HG03520 (cell line): ENCODE results near the gene MLST8.
A peak's percentile ranks its signal among the peaks of the same experiment; 100 is the strongest.
"Not testable (repeated sequence)": the region's sequence is repeated elsewhere in the genome, so short reads cannot be mapped to it uniquely, and the experiment has no call there.

Experiments used
- ATAC-seq: cut with Tn5 transposase; IDR thresholded peaks from one replicate; pipeline ENCODE4 v1.9.1; 2021; ENCODE audit warnings: mild to moderate bottlenecking, moderate library complexity; ENCODE audit not compliant: unreplicated experiment

The MLST8 gene

DNA sequence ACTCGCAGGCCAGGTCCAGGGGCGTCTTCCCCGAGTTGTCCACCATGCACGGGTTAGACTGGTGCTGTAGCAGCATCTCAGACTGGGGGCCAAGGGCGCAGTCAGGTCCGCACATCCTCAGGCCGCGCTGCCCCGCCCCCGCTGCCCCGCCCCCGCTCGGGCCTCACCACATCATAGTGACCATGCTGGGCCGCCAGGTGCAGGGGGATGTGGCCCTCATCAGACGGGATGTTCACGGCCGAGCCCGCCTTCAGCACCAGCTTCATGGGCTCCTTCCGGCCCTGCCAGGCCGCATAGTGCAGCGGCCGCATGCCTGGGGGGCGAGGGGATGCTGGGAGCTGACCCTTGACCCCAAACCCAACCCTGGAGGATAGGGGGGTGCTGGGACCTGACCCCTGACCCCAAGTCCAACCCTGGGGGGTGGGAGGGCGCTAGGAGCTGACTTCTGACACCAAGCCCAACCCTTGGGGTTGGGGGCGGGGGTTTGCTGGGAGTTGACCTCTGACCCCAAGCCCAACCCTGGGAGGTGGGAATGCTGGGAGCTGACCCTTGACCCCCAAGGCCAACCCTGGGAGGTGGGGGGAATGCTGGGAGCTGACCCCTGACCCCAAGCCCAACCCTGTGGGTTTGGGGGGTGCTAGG, 15.9 kb upstream of the MLST8 start:
- no peak for ATAC-seq

DNA sequence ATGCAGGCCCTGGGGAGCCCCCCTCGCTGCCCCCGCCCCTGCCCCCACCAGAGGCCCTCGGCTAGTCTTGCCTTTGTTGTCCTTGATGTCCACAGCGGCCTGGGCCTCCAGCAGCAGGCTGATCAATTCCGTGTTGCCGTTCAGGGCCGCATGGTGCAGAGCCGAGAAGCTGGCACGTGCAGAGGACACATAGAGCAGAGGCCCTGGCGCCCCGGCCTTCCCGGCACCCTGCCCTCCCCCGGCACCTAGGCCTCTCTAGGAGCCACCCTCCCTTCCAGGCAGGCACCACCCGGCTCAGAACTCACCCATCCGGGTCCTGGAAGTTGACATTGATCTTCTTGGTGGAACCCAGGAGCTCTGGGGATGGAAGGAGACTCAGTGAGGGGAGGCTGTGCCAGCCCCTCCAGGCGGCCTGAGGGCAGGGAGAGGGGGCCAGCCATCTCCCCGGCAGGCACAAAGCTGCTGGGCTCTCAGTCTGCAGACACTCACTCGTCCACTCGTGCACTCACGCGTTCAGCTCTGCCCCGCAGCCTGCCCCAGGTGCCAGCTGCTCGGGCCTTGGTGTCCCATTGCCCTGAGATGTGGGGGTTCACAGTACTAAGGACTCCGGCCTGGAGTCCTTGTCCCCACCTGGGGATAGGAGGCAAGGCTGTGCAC, 15.1 kb upstream of the MLST8 start:
- no peak for ATAC-seq

DNA sequence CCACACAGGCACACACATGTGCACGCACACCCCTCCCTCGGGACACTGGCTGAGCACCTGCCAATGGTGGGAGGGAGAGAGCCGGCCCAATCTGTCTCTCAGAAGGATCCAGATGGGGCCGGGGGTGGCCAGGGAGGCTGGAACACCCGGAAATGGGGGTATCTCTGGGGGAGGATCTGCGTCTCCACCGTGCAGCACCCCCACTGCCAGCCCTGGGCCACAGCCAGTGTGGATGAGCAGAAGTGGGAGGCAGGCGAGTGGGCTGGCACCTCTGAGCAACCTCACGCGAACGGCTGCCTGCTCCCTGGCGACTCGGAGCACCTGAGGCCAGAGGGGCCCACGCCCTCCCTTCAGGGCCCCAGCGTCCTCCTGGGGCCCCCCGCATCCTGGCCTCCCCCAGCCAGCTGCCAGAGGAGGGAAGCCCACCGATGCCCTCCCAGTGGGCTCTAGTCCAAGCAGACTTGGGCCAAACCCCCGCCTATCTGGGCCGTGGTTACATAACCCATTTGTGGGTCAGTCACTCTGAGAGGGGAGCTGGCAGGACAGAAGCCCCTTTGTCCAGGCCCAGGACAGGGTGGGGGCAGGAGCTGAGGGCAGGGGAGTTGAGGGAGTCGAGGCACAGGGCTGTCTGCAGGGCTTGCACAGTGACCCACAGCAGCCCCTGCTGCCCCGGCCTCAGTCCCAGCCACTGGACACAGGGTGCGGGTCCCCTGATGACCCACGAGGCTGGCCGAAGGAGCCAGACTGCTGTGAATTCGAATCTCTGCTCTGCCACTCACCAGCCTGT, 14.4 kb upstream of the MLST8 start:
- ATAC-seq = no peak

DNA sequence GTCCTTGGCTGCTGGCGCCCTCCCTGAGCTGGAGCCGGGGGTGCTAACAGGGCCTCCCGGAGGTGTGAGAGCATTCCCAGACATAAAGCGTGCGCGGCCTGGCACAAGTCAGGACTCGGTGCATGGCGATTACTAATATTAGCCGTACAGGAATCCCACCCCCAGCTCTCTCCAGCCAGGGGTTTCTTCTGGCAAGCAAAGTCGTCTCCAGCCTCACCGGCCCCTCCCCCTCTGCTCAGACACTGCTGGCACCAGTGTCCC, 13.9 kb upstream of the MLST8 start:
- ATAC-seq = no peak

DNA sequence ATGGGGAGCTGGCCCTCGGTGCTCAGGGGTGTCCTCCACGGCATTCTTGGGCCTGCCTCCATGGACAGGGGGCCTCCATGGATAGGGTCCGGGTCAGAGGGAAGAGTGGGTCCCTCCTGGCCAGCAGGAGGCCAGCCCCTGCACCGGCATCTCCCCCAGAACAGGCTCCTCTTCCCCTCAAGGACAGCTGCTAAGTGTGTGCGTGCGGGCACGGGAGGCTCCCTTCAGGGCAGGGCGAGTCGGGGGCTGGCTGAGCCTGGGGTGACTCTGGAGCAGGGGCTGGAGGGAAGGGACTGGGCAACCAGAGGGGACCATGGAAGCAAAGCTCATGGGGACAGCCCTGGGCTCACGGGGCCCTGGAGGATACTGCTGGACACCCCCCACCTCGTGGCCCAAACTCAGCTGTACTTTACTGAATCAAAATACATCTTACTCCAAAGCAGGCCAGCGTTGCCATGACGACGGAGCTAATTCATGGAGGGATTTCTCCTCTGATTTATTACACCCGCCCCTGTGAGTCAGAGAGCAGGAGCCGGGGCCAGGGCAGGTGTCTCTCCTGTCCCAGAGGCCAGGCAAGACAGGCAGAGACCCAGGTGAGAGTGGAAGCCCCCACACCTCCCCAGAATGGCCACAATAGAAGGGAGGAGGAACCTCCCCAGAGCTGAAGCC, 11.0 kb upstream of the MLST8 start:
- ATAC-seq = no peak

DNA sequence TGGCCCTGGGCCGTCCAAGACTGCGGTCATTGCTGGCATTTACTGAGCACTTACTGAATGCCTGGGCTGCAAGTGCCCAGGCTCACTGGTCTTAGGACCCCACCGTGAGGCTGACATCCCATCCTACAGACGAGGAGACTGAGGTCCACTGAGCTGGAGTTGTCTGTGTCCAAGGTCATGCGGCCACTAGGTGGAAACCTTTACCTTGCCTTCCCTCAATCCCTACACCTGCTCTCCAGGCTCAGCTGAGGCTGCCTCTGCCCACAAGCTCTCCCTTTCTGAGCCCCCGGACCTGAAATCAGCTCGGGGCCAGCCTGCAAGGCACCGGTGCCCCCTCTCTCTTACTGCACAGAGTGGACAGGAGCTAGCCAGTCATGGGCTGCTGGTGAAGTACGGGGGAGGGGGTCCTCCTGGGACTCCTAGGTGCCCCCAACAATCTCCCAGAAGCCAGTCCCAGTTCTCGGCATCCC, 10.4 kb upstream of the MLST8 start:
- no peak for ATAC-seq

DNA sequence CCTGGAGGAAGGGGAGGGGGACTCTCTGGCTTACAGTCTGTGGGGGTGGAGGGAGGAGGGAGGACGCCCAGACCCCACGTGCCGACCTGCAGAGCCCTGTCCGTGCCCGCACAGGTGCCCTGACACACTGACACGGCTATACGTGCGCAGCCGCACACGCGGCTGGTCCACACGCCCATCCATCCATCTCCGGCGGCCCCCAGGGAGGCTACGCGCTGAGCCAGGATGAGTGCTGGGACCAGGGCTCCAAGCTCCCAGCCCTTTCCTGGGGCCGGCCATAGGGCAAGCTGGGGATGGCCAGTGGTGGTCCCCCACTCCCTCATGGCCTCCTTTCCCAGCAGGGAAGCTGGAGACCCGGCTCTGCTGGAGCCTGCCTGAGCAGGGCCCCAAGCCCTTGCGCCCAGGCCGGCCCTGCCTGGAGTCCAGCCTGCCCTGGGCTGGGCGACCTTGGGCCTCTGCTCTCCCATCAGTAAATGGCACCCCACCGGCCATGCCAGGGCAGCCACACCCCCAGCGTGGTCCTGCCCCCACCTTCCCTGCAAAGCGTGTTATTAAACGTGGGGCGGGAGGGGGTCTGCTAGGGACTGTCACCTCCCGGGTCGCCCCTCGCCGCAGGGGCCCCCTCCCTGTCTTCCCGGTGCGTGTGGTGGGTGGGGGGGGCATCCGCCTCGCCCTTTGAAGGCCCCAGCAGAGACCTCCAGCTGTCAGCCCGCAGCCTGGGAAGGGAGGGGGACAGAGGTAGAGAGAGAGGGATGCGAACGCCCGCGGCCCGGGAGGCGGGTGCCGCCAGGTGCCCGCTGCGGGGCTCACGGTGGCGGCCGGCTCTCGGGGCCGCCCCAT, 9.7 kb upstream of the MLST8 start:
- ATAC-seq = no peak

DNA sequence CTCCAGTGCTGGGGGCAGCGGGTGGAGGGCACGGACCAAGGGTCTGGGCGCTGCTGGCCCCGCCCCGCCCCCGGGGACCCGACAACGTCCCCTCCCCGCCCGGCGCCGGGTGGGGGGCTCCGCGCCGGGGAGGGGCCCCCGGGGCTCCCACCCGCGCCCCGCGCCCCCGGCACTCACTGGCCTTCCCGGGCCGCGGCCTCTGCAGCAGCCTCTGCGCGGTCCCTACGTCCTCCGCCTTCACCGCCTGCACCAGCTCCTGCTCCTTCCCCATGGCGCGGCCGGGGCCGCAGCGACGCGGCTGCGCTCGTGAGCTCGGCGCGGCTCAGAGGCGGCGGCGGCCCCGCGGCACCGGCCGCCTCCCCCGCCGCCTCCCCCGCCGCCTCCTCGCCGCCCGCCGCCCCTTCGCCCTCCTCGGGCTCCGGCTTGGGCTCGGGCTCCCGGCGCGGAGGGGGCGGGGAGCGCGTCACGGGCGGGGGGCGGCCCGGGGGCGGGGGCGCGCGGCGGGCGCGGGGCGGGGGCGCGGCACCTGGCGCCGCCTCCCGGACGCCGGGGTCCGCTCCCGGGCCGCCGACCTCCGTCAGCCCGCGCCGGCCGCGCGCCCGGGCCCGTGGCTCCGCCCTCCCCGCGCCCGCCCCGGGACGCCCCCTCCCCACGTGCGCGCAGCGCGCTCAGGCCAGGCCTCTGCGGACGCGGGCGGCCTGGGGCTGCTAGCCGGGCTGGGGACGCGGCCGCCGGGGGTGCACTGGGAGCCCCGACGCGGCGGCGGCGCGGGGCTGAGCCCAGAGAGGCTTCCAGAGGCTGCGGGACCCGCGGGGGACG, 8.9 kb upstream of the MLST8 start, which contains the start of gene CASKIN1:
Gene CASKIN1 (minus strand): TSS at position 444 of the 819 bp plus-strand sequence. CDS start 173 bp downstream, at position 271.
- no peak for ATAC-seq

DNA sequence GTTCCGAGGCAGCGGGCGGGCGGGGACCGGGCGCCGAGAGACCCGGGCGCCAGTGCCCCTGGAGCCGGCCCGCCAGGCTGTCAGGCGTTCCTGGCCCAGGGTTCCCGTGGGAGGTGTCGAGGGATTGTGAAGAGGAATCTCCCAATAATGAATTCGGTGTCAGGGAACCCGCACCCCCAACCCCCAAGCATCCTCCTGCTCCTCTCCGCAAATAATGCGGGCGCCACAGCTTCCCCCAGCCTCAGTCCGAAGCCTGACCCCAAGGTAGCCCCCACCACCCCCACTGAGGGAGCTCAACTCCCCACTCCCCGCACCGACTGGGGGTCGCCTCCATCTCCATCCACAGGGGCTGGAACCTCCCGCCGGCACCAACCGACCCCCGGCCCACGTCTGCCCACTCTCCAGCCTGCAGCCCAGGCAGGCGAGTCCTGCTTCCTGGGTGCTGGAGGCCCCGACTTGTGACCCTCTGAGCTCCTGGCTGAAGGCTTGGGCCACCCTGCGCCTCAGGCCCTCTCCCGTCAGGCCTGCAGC, 8.2 kb upstream of the MLST8 start:
- no peak for ATAC-seq

DNA sequence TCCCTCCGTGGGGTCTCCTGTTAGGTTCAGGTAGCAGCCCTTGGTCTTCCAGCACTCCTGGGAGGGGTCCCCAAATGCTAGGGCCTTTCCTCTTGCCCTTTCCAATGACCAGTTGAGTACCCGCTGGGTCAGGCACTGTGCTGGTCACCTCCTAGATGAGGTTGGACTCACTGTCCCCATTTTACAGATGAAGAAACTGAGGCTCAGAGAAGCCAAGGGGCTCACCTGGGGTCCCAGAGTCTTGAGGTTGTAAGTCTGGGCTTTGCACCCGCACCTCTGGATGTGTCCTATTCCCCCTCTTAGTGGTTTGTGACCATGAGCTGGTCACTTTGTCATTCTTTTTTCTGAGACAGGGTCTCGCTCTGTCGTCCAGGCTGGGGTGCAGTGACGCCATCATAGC, 7.5 kb upstream of the MLST8 start:
- ATAC-seq = no peak

DNA sequence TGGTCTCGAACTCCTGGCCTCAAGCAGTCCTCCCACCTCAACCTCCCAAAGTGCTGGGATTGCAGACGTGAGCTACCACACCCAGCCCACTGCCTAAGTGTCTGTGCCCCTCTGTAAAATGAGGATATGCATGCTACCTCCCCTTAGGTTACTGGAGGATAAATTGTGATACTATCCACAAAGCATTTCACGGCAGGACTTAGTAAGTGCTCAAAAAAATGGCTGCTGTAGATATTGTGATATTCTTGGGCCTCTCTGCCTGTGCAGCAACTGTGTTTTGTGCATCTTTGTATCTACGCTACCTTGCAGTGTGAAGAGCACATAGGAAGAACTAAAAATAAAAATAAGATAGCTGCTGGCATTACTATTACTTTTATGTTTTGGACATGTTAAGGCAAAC, 7.0 kb upstream of the MLST8 start:
- no peak for ATAC-seq

DNA sequence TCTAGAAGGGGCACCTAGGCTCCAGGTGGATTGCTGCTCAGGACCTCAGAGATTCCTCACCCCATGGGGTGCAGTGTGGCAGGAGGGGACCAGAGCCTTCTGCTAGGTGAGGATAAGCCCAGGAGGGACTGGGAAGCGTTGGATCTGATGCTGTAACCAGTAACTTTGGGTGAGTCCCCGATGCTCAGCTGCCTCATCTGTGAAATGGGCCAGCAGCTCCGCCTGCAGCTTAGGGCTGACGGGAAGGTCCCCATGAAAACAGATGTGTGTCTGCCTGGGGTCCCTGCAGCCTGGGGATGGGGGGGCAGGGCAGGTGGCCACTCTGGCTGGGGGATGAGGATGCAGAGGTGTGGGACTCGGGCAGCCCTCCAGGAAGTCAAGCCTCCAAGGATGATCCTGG, 6.2 kb upstream of the MLST8 start:
- no peak for ATAC-seq

DNA sequence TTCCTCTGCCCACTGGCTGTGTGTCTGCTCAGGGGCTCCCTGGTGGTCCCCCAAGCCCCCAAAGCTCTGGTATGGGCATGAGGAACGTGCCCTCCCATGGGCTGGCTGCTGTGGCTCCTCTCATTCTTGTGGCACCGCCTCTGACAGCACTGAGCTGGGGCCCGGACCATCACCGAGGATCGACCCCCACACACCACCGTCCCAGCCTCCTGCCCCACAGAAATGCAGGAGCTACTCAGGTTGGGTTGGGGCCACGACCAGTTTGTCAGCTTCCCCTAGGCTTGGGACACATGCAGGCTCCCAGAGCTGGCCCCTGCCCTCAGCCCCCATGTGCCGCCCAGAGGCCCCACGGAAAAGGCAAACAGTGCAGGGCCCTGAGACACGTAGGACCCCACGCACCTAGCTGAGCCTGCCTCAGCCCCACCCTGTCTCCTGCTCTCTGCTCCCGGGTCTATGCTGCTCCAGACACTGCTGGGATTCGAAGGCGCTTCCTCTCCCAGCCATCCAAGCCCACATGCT, 5.6 kb upstream of the MLST8 start:
- ATAC-seq = no peak

DNA sequence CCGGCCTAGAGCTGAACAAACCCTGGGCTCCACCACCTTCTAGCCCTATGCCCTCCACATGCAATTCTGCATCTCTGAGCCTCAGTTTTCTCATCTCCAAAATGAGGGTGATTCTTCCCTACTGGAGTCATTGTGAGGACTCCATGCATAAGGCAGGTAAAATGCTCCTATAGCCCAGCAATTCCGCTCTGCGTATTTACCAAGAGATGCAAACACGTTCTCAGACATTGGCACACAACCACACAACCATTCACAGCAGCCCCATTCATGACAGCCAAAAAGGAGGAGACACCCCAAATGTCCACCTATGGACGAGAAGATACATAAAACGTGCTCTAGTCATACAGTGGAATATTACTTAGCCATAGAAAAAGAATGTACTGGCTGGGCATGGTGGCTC, 4.9 kb upstream of the MLST8 start:
- no peak for ATAC-seq

DNA sequence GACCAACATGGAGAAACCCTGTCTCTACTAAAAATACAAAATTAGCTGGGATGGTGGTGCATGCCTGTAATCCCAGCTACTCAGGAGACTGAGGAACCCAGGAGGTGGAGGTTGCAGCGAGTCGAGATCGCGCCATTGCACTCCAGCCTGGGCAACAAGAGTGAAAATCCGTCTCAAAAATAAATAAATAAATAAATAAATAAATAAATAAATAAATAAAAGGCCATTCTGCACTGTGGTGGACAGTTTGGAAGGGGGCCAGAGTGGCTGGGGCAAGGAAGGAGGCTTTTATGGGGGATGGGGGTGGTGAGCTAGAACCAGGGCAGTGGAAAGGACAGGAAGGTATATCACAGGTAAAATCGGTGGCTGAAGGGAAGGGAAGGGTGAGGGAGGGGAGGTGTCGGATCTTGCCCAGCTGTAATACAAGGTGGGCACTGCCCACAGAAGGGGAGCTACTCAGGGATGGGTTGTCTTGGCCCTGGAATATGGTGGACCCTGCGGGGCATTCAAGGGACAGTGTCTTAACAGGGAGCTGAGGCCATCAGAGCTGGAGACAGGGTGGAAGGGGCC, 2.0 kb upstream of the MLST8 start:
- ATAC-seq = not testable (repeated sequence)

DNA sequence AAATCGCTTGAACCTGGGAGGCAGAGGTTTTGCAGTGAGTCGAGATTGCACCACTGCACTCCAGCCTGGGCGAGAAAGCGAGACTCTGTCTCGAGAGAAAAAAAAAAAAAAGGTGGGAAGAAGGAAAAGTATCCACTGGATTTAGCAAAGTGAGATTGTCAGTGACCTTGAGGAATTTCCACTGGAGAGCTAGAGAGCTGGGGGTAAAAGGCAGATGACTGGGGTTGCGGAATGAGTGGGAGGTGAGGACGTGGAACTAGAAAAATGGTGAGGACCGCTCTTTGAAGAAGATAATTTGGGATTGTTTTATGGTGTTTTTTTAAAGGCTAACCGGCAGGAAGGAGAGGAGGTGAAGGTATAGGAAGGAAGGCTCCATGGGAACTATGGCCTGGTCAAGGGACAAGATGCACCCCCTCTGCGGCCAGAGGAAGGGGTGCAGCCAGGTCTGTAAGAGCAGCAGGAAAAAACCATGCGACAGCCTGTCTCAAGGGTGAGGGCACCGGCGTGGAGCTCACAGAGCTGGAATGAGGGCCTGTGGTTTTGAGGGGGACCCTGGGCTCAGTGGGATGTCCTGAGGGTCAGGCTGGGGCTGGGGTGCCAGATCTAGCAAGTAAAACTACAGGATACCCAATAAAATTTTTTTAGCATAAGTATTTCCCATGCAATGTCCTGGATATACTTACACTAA, 694 bp upstream of the MLST8 start:
- no peak for ATAC-seq

DNA sequence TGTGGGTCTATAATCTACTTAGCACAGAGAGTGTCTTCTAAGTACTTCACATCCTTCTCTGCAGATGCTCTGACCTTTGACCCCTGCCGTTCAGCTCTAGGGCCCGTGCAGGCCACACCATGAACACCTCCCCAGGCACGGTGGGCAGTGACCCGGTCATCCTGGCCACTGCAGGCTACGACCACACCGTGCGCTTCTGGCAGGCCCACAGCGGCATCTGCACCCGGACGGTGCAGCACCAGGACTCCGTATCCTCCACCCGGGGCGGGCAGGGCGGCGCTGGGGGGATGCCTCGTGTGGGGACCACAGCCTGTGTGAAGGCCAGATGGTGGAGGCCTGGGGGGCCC, 686 bp downstream of the MLST8 start:
- peak; percentile 3 for ATAC-seq

DNA sequence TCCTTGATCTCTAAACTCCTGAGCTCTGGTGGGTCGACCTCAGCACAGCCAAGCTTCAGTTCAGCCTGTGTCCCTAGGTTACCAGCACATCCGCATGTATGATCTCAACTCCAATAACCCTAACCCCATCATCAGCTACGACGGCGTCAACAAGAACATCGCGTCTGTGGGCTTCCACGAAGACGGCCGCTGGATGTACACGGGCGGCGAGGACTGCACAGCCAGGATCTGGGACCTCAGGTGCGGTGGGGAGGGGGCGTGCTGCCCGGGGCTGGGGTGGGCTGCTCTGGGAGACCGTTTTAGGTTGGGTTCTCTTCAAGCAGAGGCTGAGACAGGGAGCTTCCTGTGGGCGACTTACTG, 1.1 kb downstream of the MLST8 start:
- no peak for ATAC-seq
